Stimulated activated CD4-positive, alpha-beta T cell treated with anti-CD3 and anti-CD28 coated beads, Interleukin-2, amount 100 ng/mL, for 4 hours (primary cell): ENCODE measurements around the gene CNKSR2.
"Not testable (repeated sequence)": the region's sequence is repeated elsewhere in the genome, so short reads cannot be mapped to it uniquely, and the experiment has no call there.

Source experiments
- DNase-seq: peaks from one replicate; pipeline ENCODE4 v3.0.0-alpha.2; 2020; ENCODE audit warnings: low read depth

Gene CNKSR2

GRCh38 chrX:21440911-21441310, 66.7 kb downstream of the CNKSR2 start:
- DNase-seq: no peak

GRCh38 chrX:21457718-21458117, 83.5 kb downstream of the CNKSR2 start:
- DNase-seq: no peak

- no peak for DNase-seq
Observed at GRCh38 chrX:21469071-21469470, 94.9 kb downstream of the CNKSR2 start.

- DNase-seq: no peak
Observed at GRCh38 chrX:21476909-21477308, 102.7 kb downstream of the CNKSR2 start.

GRCh38 chrX:21479695-21480270, 105.6 kb downstream of the CNKSR2 start:
- no peak for DNase-seq

- no peak for DNase-seq
Observed at GRCh38 chrX:21481761-21482160, 107.5 kb downstream of the CNKSR2 start.

GRCh38 chrX:21484051-21484450, 109.8 kb downstream of the CNKSR2 start:
- DNase-seq: not testable (repeated sequence)

- DNase-seq: no peak
Observed at GRCh38 chrX:21487832-21488231, 113.6 kb downstream of the CNKSR2 start.

GRCh38 chrX:21490341-21490740, 116.1 kb downstream of the CNKSR2 start:
- no peak for DNase-seq

GRCh38 chrX:21493226-21493830, 119.1 kb downstream of the CNKSR2 start:
- no peak for DNase-seq

GRCh38 chrX:21503593-21503992, 129.4 kb downstream of the CNKSR2 start:
- DNase-seq: no peak

GRCh38 chrX:21509912-21510311, 135.7 kb downstream of the CNKSR2 start:
- no peak for DNase-seq

GRCh38 chrX:21524008-21524407, 149.8 kb downstream of the CNKSR2 start:
- DNase-seq: no peak

- DNase-seq: no peak
Observed at GRCh38 chrX:21528076-21528475, 153.9 kb downstream of the CNKSR2 start.

GRCh38 chrX:21529771-21530170, 155.6 kb downstream of the CNKSR2 start:
- no peak for DNase-seq

GRCh38 chrX:21544642-21545041, 170.4 kb downstream of the CNKSR2 start:
- DNase-seq: not testable (repeated sequence)

GRCh38 chrX:21559417-21559816, 185.2 kb downstream of the CNKSR2 start:
- no peak for DNase-seq

- no peak for DNase-seq
Observed at GRCh38 chrX:21565025-21565424, 190.8 kb downstream of the CNKSR2 start.

- no peak for DNase-seq
Observed at GRCh38 chrX:21574793-21575192, 200.6 kb downstream of the CNKSR2 start.

- no peak for DNase-seq
Observed at GRCh38 chrX:21581479-21581878, 207.3 kb downstream of the CNKSR2 start.

- DNase-seq: no peak
Observed at GRCh38 chrX:21586001-21586400, 211.8 kb downstream of the CNKSR2 start.

- no peak for DNase-seq
Observed at GRCh38 chrX:21590012-21590776, 216.0 kb downstream of the CNKSR2 start.

GRCh38 chrX:21606002-21606401, 231.8 kb downstream of the CNKSR2 start:
- DNase-seq: no peak
